ENCODE results near the gene BMP7.

The BMP7 gene

GRCh38 chr20:57131601-57132391 lies 134.6 kb downstream of the BMP7 start:
- no peak for TF ChIP-seq CTCF (IDR thresholded peaks at IDR 0.05; ENCODE audit: extremely low read depth, missing control alignments)
- DNase-seq (ENCODE audit: low spot score): no peak

- TF ChIP-seq CTCF (IDR thresholded peaks at IDR 0.05; ENCODE audit: extremely low read depth, missing control alignments): no peak
- no peak for DNase-seq (ENCODE audit: low spot score)
Measured at GRCh38 chr20:57131077-57131476, 135.4 kb downstream of the BMP7 start.

- no peak for TF ChIP-seq CTCF (IDR thresholded peaks at IDR 0.05; ENCODE audit: extremely low read depth, missing control alignments)
- no peak for DNase-seq (ENCODE audit: low spot score)
Measured at GRCh38 chr20:57130160-57130772, 136.2 kb downstream of the BMP7 start.

- no peak for DNase-seq (ENCODE audit: low spot score)
- TF ChIP-seq CTCF (IDR thresholded peaks at IDR 0.05; ENCODE audit: extremely low read depth, missing control alignments): no peak
Measured at GRCh38 chr20:57129303-57129702, 137.1 kb downstream of the BMP7 start.

- DNase-seq (ENCODE audit: low spot score): no peak
- TF ChIP-seq CTCF (IDR thresholded peaks at IDR 0.05; ENCODE audit: extremely low read depth, missing control alignments): no peak
Measured at GRCh38 chr20:57128044-57128757, 138.2 kb downstream of the BMP7 start.

- DNase-seq (ENCODE audit: low spot score): no peak
- no peak for TF ChIP-seq CTCF (IDR thresholded peaks at IDR 0.05; ENCODE audit: extremely low read depth, missing control alignments)
Measured at GRCh38 chr20:57126481-57127092, 139.9 kb downstream of the BMP7 start.

All from GM20000 (cell line).